Body of pancreas (tissue), 4 donors: ENCODE data around the gene ZFAND2A. TPM values are rescaled to one million over a fixed set of nuclear protein-coding genes. Genes with fewer than 3 reads are reported as not detected.

Experiments used
- ATAC-seq: fragments of 150-250 bp; one replicate; pipeline ENCODE4 v1.9.1; 2016
- DNase-seq, 4 donors: peaks; one replicate each; pipeline ENCODE4 v3.0.0-alpha.2; 2019
- H3K27ac ChIP-seq, 4 donors: fragments of 200-600 bp; sonication (generic); 1 replicate in 3 of 4; 2 replicates in 1 of 4; pipeline versions ENCODE4 v1.5.1 to v1.6.1; 2016 to 2019; ENCODE audit warnings: mild to moderate bottlenecking in 1 of 4, mixed read lengths in 1 of 4, moderate library complexity in 1 of 4
- H3K27me3 ChIP-seq, 2 donors: fragments of 200-600 bp; sonication (generic); one replicate each; pipeline ENCODE4 v1.6.0; 2016; ENCODE audit warnings: mild to moderate bottlenecking in 1 of 2
- H3K36me3 ChIP-seq, 2 donors: fragments of 200-600 bp; sonication (generic); replicated peaks in 1 of 2; 2 replicates each; pipeline ENCODE4 v1.5.1; 2016; ENCODE audit warnings: low read depth in 2 of 2; ENCODE audit not compliant: insufficient read depth in 1 of 2
- H3K4me1 ChIP-seq: fragments of 200-600 bp; sonication (generic); one replicate; pipeline ENCODE4 v1.6.0; 2016
- H3K4me3 ChIP-seq, 2 donors: fragments of 200-600 bp; sonication (generic); 1 replicate in 1 of 2; 2 replicates in 1 of 2; pipeline ENCODE4 v1.5.1; 2016 to 2019
- H3K9me3 ChIP-seq, 3 donors: fragments of 200-600 bp; sonication (generic); 1 replicate in 2 of 3; 2 replicates in 1 of 3; pipeline ENCODE4 v1.5.1; 2016
- CTCF ChIP-seq, 7 experiments: fragments of 450-650 bp in 4 of 7; fragments of 200-600 bp in 3 of 7; sonication (generic) in 3 of 7; IDR thresholded peaks; one replicate each; pipeline ENCODE4 v1.5.1; 2016 to 2019; ENCODE audit warnings: antibody characterized with exemption in 7 of 7
- POLR2A ChIP-seq, 3 donors: fragments of 450-650 bp; IDR thresholded peaks; one replicate each; pipeline ENCODE4 v1.6.1; 2016; ENCODE audit warnings: antibody characterized with exemption in 3 of 3, mild to moderate bottlenecking in 2 of 3
- WGBS, 2 donors: methylation state at CpG; one replicate each; pipeline ENCODE4 v1.1.5; 2017; 5-methylcytosine and 5-hydroxymethylcytosine counted together
- intact Hi-C: fragments of 100-400 bp; cut with DNase I; formaldehyde crosslinking; loops from one replicate; pipeline ENCODE4 v1.15.1; 2023
- total RNA-seq, 2 donors: library from RNA; depleted of rRNA; stranded (reverse); fragments of >200 nt; gene quantifications; one replicate each; pipeline ENCODE4 v1.1.0, GENCODE V29; 2016

ZFAND2A gene
- total RNA-seq, 2 donors from 2014 or later, result 15.6 to 17.8 TPM

- no peak overlapping the region for H3K4me3 ChIP-seq
- TF ChIP-seq CTCF (IDR thresholded peaks at IDR 0.05) (no peak), POLR2A (IDR thresholded peaks at IDR 0.05) (no peak)
- H3K36me3 ChIP-seq, result no peaks in the 10 kb centered on the region
- DNase-seq, result no peak
- intact Hi-C loops, result no loop called here
- no peaks in the 10 kb centered on the region for H3K27me3 ChIP-seq
- H3K27ac ChIP-seq, result no peak overlapping the region
- H3K4me1 ChIP-seq, result no peaks in the 10 kb centered on the region
- ATAC-seq, result no peak
- no peaks in the 10 kb centered on the region for H3K9me3 ChIP-seq
- 93 to 95% methylated on average over 21 to 28 of the region's 28 CpGs for WGBS, 2 donors
Measured at GRCh38 chr7:1110358-1110757, 49.6 kb downstream of the ZFAND2A start.

- TF ChIP-seq POLR2A (IDR thresholded peaks at IDR 0.05) (no peak), CTCF (IDR thresholded peaks at IDR 0.05) (no peak)
- no peak for ATAC-seq
- Histone ChIP-seq H3K4me3 (no peak overlapping the region), H3K36me3 (no peaks in the 10 kb centered on the region), H3K27ac (no peak overlapping the region), H3K27me3 (no peaks in the 10 kb centered on the region), H3K4me1 (no peaks in the 10 kb centered on the region), H3K9me3 (no peaks in the 10 kb centered on the region)
- intact Hi-C loops, result no loop called here
- DNase-seq, result no peak
- 92 to 95% methylated on average over 35 to 45 of the region's 55 CpGs for WGBS, 2 donors
Measured at GRCh38 chr7:1109581-1110310, 50.2 kb downstream of the ZFAND2A start.

GRCh38 chr7:1108264-1108920 lies 51.6 kb downstream of the ZFAND2A start:
- ATAC-seq (no peak), DNase-seq (no peak)
- TF ChIP-seq CTCF (IDR thresholded peaks at IDR 0.05), result no peak
- no peak for TF ChIP-seq POLR2A (IDR thresholded peaks at IDR 0.05)

GRCh38 chr7:1106793-1107421 lies 53.1 kb downstream of the ZFAND2A start:
- H3K27ac ChIP-seq, result no peak overlapping the region
- ATAC-seq (no peak), DNase-seq (no peak)
- H3K9me3 ChIP-seq, result no peaks in the 10 kb centered on the region
- intact Hi-C loops, result no loop called here
- H3K4me3 ChIP-seq, result no peak overlapping the region
- H3K36me3 ChIP-seq, result no peaks in the 10 kb centered on the region
- WGBS, 2 donors, result 84 to 96% methylated on average over 8 to 20 of the region's 20 CpGs
- peaks cover 18% of the 10 kb centered on the region for H3K4me1 ChIP-seq
- no peak for TF ChIP-seq CTCF (IDR thresholded peaks at IDR 0.05)
- TF ChIP-seq POLR2A (IDR thresholded peaks at IDR 0.05), result no peak
- H3K27me3 ChIP-seq, result no peaks in the 10 kb centered on the region

More at GRCh38 chr7:1108264-1108920, 51.6 kb downstream of the ZFAND2A start:
- H3K27me3 ChIP-seq, result no peaks in the 10 kb centered on the region
- peaks cover 4% of the 10 kb centered on the region for H3K4me1 ChIP-seq
- intact Hi-C loops, result no loop called here
- H3K27ac ChIP-seq, result no peak overlapping the region
- H3K9me3 ChIP-seq, result no peaks in the 10 kb centered on the region
- no peak overlapping the region for H3K4me3 ChIP-seq
- WGBS, 2 donors, result 92 to 94% methylated on average over 19 to 23 of the region's 30 CpGs
- H3K36me3 ChIP-seq, result no peaks in the 10 kb centered on the region
